HL-60 (cell line): ENCODE measurements around the gene FARS2.

Experiments used
- CTCF ChIP-seq: IDR thresholded peaks from one replicate; pipeline ENCODE4 v1.5.1; 2011; ENCODE audit warnings: low read length, control low read depth, inconsistent platforms; ENCODE audit not compliant: insufficient read depth
- GABPA ChIP-seq: IDR thresholded peaks from 2 replicates; pipeline ENCODE4 v1.6.1; 2012; ENCODE audit warnings: low read depth
- POLR2AphosphoS5 ChIP-seq: IDR thresholded peaks from 2 replicates; pipeline ENCODE4 v1.6.1; 2012; ENCODE audit warnings: low read depth
- REST ChIP-seq: IDR thresholded peaks from 2 replicates; pipeline ENCODE4 v1.6.1; 2012; ENCODE audit warnings: low read depth; ENCODE audit not compliant: insufficient replicate concordance

- no peak for TF ChIP-seq CTCF
- TF ChIP-seq GABPA = no peak
- no peak for TF ChIP-seq POLR2AphosphoS5
- TF ChIP-seq REST = no peak
These were observed 260.0 kb downstream of the FARS2 start for GRCh38 chr6:5521322-5521721.
